IPS-18c (cell line): ENCODE results near the gene AIP.
"Not testable (repeated sequence)": the region's sequence is repeated elsewhere in the genome, so short reads cannot be mapped to it uniquely, and the experiment has no call there.

Experiments used
- H3K4me3 ChIP-seq: 2 replicates; pipeline ENCODE4 v1.7.0; 2013; ENCODE audit warnings: low read depth, mild to moderate bottlenecking, low read length, moderate library complexity; ENCODE audit not compliant: insufficient read depth
- H3K9me3 ChIP-seq: one replicate; pipeline ENCODE4 v1.6.1; 2013; ENCODE audit warnings: mild to moderate bottlenecking, low read length, moderate library complexity; ENCODE audit not compliant: control insufficient read depth, insufficient read depth

AIP gene

GRCh38 chr11:67508486-67509121 lies 25.8 kb downstream of the AIP start:
- H3K4me3 ChIP-seq, result peak overlapping the region; percentile 92
- no peaks in the 10 kb centered on the region for H3K9me3 ChIP-seq

- Histone ChIP-seq H3K9me3 (no peaks in the 10 kb centered on the region), H3K4me3 (no peak overlapping the region)
These were observed 27.2 kb downstream of the AIP start for GRCh38 chr11:67510023-67510345.

- H3K9me3 ChIP-seq, H3K4me3 ChIP-seq: not testable (repeated sequence)
These were observed 28.7 kb downstream of the AIP start for GRCh38 chr11:67511558-67511957.

GRCh38 chr11:67514116-67514515 lies 31.3 kb downstream of the AIP start:
- no peak overlapping the region for H3K4me3 ChIP-seq
- H3K9me3 ChIP-seq, result no peaks in the 10 kb centered on the region

- Histone ChIP-seq H3K4me3 (no peak overlapping the region), H3K9me3 (no peaks in the 10 kb centered on the region)
These were observed 34.0 kb downstream of the AIP start for GRCh38 chr11:67516806-67517205.

- H3K9me3 ChIP-seq, result no peaks in the 10 kb centered on the region
- H3K4me3 ChIP-seq, result no peak overlapping the region
These were observed 35.1 kb downstream of the AIP start for GRCh38 chr11:67517784-67518552.

GRCh38 chr11:67519726-67520125 lies 36.9 kb downstream of the AIP start:
- Histone ChIP-seq H3K9me3 (no peaks in the 10 kb centered on the region), H3K4me3 (no peak overlapping the region)

- H3K4me3 ChIP-seq, result no peak overlapping the region
These were observed 38.3 kb downstream of the AIP start for GRCh38 chr11:67520856-67521824.

GRCh38 chr11:67521924-67522323 lies 39.1 kb downstream of the AIP start:
- Histone ChIP-seq H3K4me3 (no peak overlapping the region), H3K9me3 (no peaks in the 10 kb centered on the region)

More at GRCh38 chr11:67520856-67521824, 38.3 kb downstream of the AIP start:
- no peaks in the 10 kb centered on the region for H3K9me3 ChIP-seq

GRCh38 chr11:67522338-67522737 lies 39.5 kb downstream of the AIP start:
- no peaks in the 10 kb centered on the region for H3K9me3 ChIP-seq

GRCh38 chr11:67522844-67523555 lies 40.2 kb downstream of the AIP start, which contains the start of gene CABP2:
CABP2 (minus strand) TSS chr11:67523446; CDS start chr11:67523326, 120 bp downstream.
- Histone ChIP-seq H3K9me3 (no peaks in the 10 kb centered on the region), H3K4me3 (no peak within 1 kb of the TSS)

More at GRCh38 chr11:67522338-67522737, 39.5 kb downstream of the AIP start:
- H3K4me3 ChIP-seq, result no peak overlapping the region

GRCh38 chr11:67523556-67524479 lies 41.0 kb downstream of the AIP start:
- no peak overlapping the region for H3K4me3 ChIP-seq

GRCh38 chr11:67524480-67524808 lies 41.6 kb downstream of the AIP start:
- H3K9me3 ChIP-seq, result peaks cover 4% of the 10 kb centered on the region

More at GRCh38 chr11:67523556-67524479, 41.0 kb downstream of the AIP start:
- peaks cover 4% of the 10 kb centered on the region for H3K9me3 ChIP-seq

GRCh38 chr11:67525275-67525976 lies 42.6 kb downstream of the AIP start:
- Histone ChIP-seq H3K9me3 (peaks cover 4% of the 10 kb centered on the region), H3K4me3 (no peak overlapping the region)

More at GRCh38 chr11:67524480-67524808, 41.6 kb downstream of the AIP start:
- no peak overlapping the region for H3K4me3 ChIP-seq

GRCh38 chr11:67528376-67528775 lies 45.5 kb downstream of the AIP start:
- no peak overlapping the region for H3K4me3 ChIP-seq
- peaks cover 6% of the 10 kb centered on the region for H3K9me3 ChIP-seq

- H3K4me3 ChIP-seq, result no peak overlapping the region
- peaks cover 10% of the 10 kb centered on the region for H3K9me3 ChIP-seq
These were observed 47.4 kb downstream of the AIP start for GRCh38 chr11:67530282-67530592.
